Neural progenitor cell (in vitro differentiated cells): Measurements from ENCODE around the gene P3H2. TPM values are rescaled to one million over a fixed set of nuclear protein-coding genes. Genes with fewer than 3 reads are reported as not detected.

Source experiments
- DNase-seq: peaks from one replicate; pipeline ENCODE4 v3.0.0-alpha.2; 2016; ENCODE audit warnings: low spot score
- H2AFZ ChIP-seq: fragments of 200-600 bp; sonication (generic); replicated peaks from 2 replicates; pipeline ENCODE4 v1.6.1; 2016; ENCODE audit warnings: antibody characterized with exemption
- H3F3A ChIP-seq: fragments of 200-600 bp; sonication (generic); 2 replicates; pipeline ENCODE4 v1.6.1; 2016; ENCODE audit warnings: antibody characterized with exemption, low read depth
- H3K27ac ChIP-seq: fragments of 200-600 bp; sonication (generic); 2 replicates; pipeline ENCODE4 v1.5.1; 2016; ENCODE audit warnings: mild to moderate bottlenecking
- H3K27me3 ChIP-seq: fragments of 200-600 bp; sonication (generic); 2 replicates; pipeline ENCODE4 v1.6.1; 2016; ENCODE audit warnings: mild to moderate bottlenecking, moderate library complexity
- H3K36me3 ChIP-seq: fragments of 200-600 bp; sonication (generic); 2 replicates; pipeline ENCODE4 v1.5.1; 2016
- H3K4me1 ChIP-seq: fragments of 200-600 bp; sonication (generic); 2 replicates; pipeline ENCODE4 v1.6.1; 2016; ENCODE audit warnings: mixed run types
- H3K4me2 ChIP-seq: fragments of 200-600 bp; sonication (generic); 2 replicates; pipeline ENCODE4 v1.6.1; 2016
- H3K4me3 ChIP-seq: fragments of 200-600 bp; sonication (generic); 2 replicates; pipeline ENCODE4 v1.5.1; 2016
- H3K79me2 ChIP-seq: fragments of 200-600 bp; sonication (generic); 2 replicates; pipeline ENCODE4 v1.6.1; 2016; ENCODE audit warnings: low read depth
- H3K9ac ChIP-seq: fragments of 200-600 bp; sonication (generic); 2 replicates; pipeline ENCODE4 v1.6.1; 2016
- H3K9me3 ChIP-seq: fragments of 200-600 bp; sonication (generic); 2 replicates; pipeline ENCODE4 v1.5.1; 2016; ENCODE audit warnings: low read depth
- H4K20me1 ChIP-seq: fragments of 200-600 bp; sonication (generic); 2 replicates; pipeline ENCODE4 v1.6.1; 2016; ENCODE audit warnings: low read depth
- H3K27ac Mint-ChIP-seq: 3 replicates; pipeline ENCODE4 v1.8.0; 2021; ENCODE audit warnings: mixed read lengths
- H3K27me3 Mint-ChIP-seq: 2 replicates; pipeline ENCODE4 v1.8.0; 2022; ENCODE audit warnings: low read depth, mild to moderate bottlenecking, inconsistent platforms, moderate library complexity, mixed read lengths; ENCODE audit not compliant: insufficient read depth
- H3K36me3 Mint-ChIP-seq: 3 replicates; pipeline ENCODE4 v1.8.0; 2021; ENCODE audit warnings: mixed read lengths
- H3K4me1 Mint-ChIP-seq: 3 replicates; pipeline ENCODE4 v1.8.0; 2021; ENCODE audit warnings: mixed read lengths
- H3K4me3 Mint-ChIP-seq: 3 replicates; pipeline ENCODE4 v1.8.0; 2021; ENCODE audit warnings: mild to moderate bottlenecking, moderate library complexity, mixed read lengths
- H3K9me3 Mint-ChIP-seq: 3 replicates; pipeline ENCODE4 v1.8.0; 2020; ENCODE audit warnings: mixed read lengths
- CTCF ChIP-seq: fragments of 200-600 bp; sonication (generic); IDR thresholded peaks from 2 replicates; pipeline ENCODE4 v1.5.1; 2017; ENCODE audit warnings: antibody characterized with exemption, mild to moderate bottlenecking
- EZH2 ChIP-seq: fragments of 200-600 bp; sonication (generic); IDR thresholded peaks from 2 replicates; pipeline ENCODE4 v1.6.1; 2017; ENCODE audit warnings: antibody characterized with exemption, mild to moderate bottlenecking, moderate library complexity
- EZH2phosphoT487 ChIP-seq: fragments of 200-600 bp; sonication (generic); IDR thresholded peaks from 2 replicates; pipeline ENCODE4 v1.6.1; 2017; ENCODE audit warnings: antibody characterized with exemption
- total RNA-seq: library from RNA; depleted of rRNA; stranded (reverse); fragments of >200 nt; gene quantifications from 2 replicates; pipeline ENCODE4 v1.2.3, GENCODE V29; 2015; ENCODE audit warnings: low replicate concordance

P3H2 gene
- total RNA-seq, 1 donor from 2014 or later = 21.4 TPM

- H3K4me3 Mint-ChIP-seq = no peak overlapping the region
- no peak for DNase-seq
- H3K9me3 Mint-ChIP-seq = peaks cover 10% of the 10 kb centered on the region
- Histone ChIP-seq H3F3A (no peaks in the 10 kb centered on the region), H3K9me3 (no peaks in the 10 kb centered on the region), H3K9ac (no peak overlapping the region), H3K27me3 (no peaks in the 10 kb centered on the region), H3K36me3 (no peaks in the 10 kb centered on the region), H3K79me2 (no peaks in the 10 kb centered on the region), H3K27ac (no peak overlapping the region), H3K4me1 (peaks cover 10% of the 10 kb centered on the region), H2AFZ (peak overlapping the region; percentile 12), H3K4me2 (no peak overlapping the region), H4K20me1 (no peaks in the 10 kb centered on the region), H3K4me3 (no peak overlapping the region)
- H3K27ac Mint-ChIP-seq = no peak overlapping the region
- H3K27me3 Mint-ChIP-seq = peaks cover 8% of the 10 kb centered on the region
- peaks cover 2% of the 10 kb centered on the region for H3K36me3 Mint-ChIP-seq
- peaks cover 13% of the 10 kb centered on the region for H3K4me1 Mint-ChIP-seq
- TF ChIP-seq EZH2 = no peak
- no peak for TF ChIP-seq CTCF
- TF ChIP-seq EZH2phosphoT487 = no peak
These were observed 10.0 kb upstream of the P3H2 start for GRCh38 chr3:190130696-190131095.

GRCh38 chr3:190130037-190130436, 9.3 kb upstream of the P3H2 start:
- H3K79me2 ChIP-seq = no peaks in the 10 kb centered on the region
- H3F3A ChIP-seq = no peaks in the 10 kb centered on the region
- H3K4me2 ChIP-seq = no peak overlapping the region
- Mint-ChIP-seq H3K36me3 (peaks cover 2% of the 10 kb centered on the region), H3K27me3 (peaks cover 8% of the 10 kb centered on the region), H3K27ac (no peak overlapping the region), H3K4me1 (peaks cover 13% of the 10 kb centered on the region), H3K9me3 (peaks cover 10% of the 10 kb centered on the region), H3K4me3 (no peak overlapping the region)
- H3K36me3 ChIP-seq = no peaks in the 10 kb centered on the region
- H2AFZ ChIP-seq = no peak overlapping the region
- no peak overlapping the region for H3K4me3 ChIP-seq
- no peaks in the 10 kb centered on the region for H4K20me1 ChIP-seq
- no peaks in the 10 kb centered on the region for H3K9me3 ChIP-seq
- H3K9ac ChIP-seq = no peak overlapping the region
- H3K27me3 ChIP-seq = no peaks in the 10 kb centered on the region
- no peak overlapping the region for H3K27ac ChIP-seq
- peaks cover 10% of the 10 kb centered on the region for H3K4me1 ChIP-seq
- DNase-seq = no peak
- no peak for TF ChIP-seq CTCF
- no peak for TF ChIP-seq EZH2phosphoT487
- no peak for TF ChIP-seq EZH2

- Histone ChIP-seq H3K36me3 (no peaks in the 10 kb centered on the region), H3K27ac (no peak overlapping the region), H3F3A (no peaks in the 10 kb centered on the region), H3K4me3 (no peak overlapping the region), H4K20me1 (no peaks in the 10 kb centered on the region), H3K27me3 (no peaks in the 10 kb centered on the region), H3K4me1 (peaks cover 8% of the 10 kb centered on the region), H3K9me3 (no peaks in the 10 kb centered on the region), H3K9ac (no peak overlapping the region), H3K79me2 (no peaks in the 10 kb centered on the region), H3K4me2 (no peak overlapping the region), H2AFZ (peak overlapping the region; percentile 39)
- H3K27ac Mint-ChIP-seq = no peak overlapping the region
- no peak overlapping the region for H3K4me3 Mint-ChIP-seq
- peaks cover 2% of the 10 kb centered on the region for H3K36me3 Mint-ChIP-seq
- no peaks in the 10 kb centered on the region for H3K9me3 Mint-ChIP-seq
- TF ChIP-seq EZH2 (no peak), EZH2phosphoT487 (no peak), CTCF (no peak)
- peak; percentile 12 for DNase-seq
- peaks cover 13% of the 10 kb centered on the region for H3K4me1 Mint-ChIP-seq
- peaks cover 8% of the 10 kb centered on the region for H3K27me3 Mint-ChIP-seq
These were observed 7.1 kb upstream of the P3H2 start for GRCh38 chr3:190127797-190128196.
